ENCODE measurements around the gene EVI5. TPM values are rescaled to one million over a fixed set of nuclear protein-coding genes. Genes with fewer than 3 reads are reported as not detected.
"Not testable (repeated sequence)": the region's sequence is repeated elsewhere in the genome, so short reads cannot be mapped to it uniquely, and the experiment has no call there.

EVI5 gene
- total and polyA plus RNA-seq, 4 experiments from 2014 or later: 0.16 to 1.7 (median 0.57) TPM

DNA sequence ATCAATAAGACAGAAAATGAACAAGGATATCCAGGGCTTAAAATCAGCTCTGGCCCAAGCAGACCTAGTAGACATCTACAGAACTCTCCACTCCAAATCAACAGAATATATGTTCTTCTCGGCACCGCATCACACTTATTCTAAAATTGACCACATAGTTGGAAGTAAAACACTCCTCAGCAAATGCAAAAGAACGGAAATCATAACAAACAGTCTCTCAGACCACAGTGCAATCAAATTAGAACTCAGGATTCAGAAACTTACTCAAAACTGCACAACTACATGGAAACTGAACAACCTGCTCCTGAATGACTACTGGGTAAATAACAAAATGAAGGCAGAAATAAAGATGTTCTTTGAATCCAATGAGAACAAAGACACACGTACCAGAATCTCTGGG, 252.5 kb downstream of the EVI5 start:
- peak overlapping the region in 6 of 8 donors; percentile 9 to 46 (median 32) for H3K4me3 Mint-ChIP-seq
- CTCF ChIA-PET (ENCODE audit: partially characterized antibody): interaction anchor here (1.1 kb wide), 1 partner anchor 47 kb away, joined by 4 read pairs; no protein-coding TSS in a partner anchor
- POLR2A ChIA-PET (ENCODE audit: partially characterized antibody): interaction anchor here (1.1 to 2.6 kb wide), 3 partner anchors 10 to 56 kb away, joined by 3 to 9 read pairs (median 5); partner anchors contain the start of gene GFI1

GRCh38 chr1:92531939-92532338, 253.0 kb downstream of the EVI5 start:
- H3K27me3 ChIP-seq (ENCODE audit: insufficient read depth, low read length); H3K27ac ChIP-seq (ENCODE audit: low read depth, low read length); CTCF ChIA-PET (ENCODE audit: partially characterized antibody); H3K4me3 ChIP-seq (ENCODE audit: low read length in 2 of 2); DNase-seq; intact Hi-C loops (cut with micrococcal nuclease); H3K9me3 ChIP-seq (ENCODE audit: control insufficient read depth in 1 of 2, low read length in 2 of 2); H3K27me3 Mint-ChIP-seq; H3K36me3 Mint-ChIP-seq; H3K36me3 ChIP-seq (ENCODE audit: insufficient read depth, low read length); H3K9me3 Mint-ChIP-seq: not testable (repeated sequence)
- H3K27ac Mint-ChIP-seq: peak overlapping the region in 5 of 7 donors; percentile 36 to 61 (median 47)
- H3K4me1 ChIP-seq (ENCODE audit: insufficient read depth, low read length): peaks cover 15% of the 10 kb centered on the region
- peak overlapping the region in 6 of 8 donors; percentile 9 to 46 (median 32) for H3K4me3 Mint-ChIP-seq
- peaks cover 29 to 63% (median 47%) of the 10 kb centered on the region in 4 donors for H3K4me1 Mint-ChIP-seq
- POLR2A ChIA-PET (ENCODE audit: partially characterized antibody): interaction anchor here (1.1 to 2.6 kb wide), 3 partner anchors 10 to 55 kb away, joined by 3 to 9 read pairs (median 5); partner anchors contain the start of gene GFI1

More for the DNA sequence above, 252.5 kb downstream of the EVI5 start:
- H3K4me3 ChIP-seq (ENCODE audit: low read length in 2 of 2); H3K27me3 ChIP-seq (ENCODE audit: insufficient read depth, low read length); H3K9me3 ChIP-seq (ENCODE audit: control insufficient read depth in 1 of 2, low read length in 2 of 2); H3K27me3 Mint-ChIP-seq; intact Hi-C loops (cut with micrococcal nuclease); H3K36me3 ChIP-seq (ENCODE audit: insufficient read depth, low read length); DNase-seq; H3K27ac ChIP-seq (ENCODE audit: low read depth, low read length); H3K9me3 Mint-ChIP-seq; H3K36me3 Mint-ChIP-seq: not testable (repeated sequence)
- H3K4me1 Mint-ChIP-seq: peaks cover 31 to 68% (median 49%) of the 10 kb centered on the region in 4 donors
- peak overlapping the region in 6 of 7 donors; percentile 5 to 83 (median 42) for H3K27ac Mint-ChIP-seq
- peaks cover 19% of the 10 kb centered on the region for H3K4me1 ChIP-seq (ENCODE audit: insufficient read depth, low read length)

DNA sequence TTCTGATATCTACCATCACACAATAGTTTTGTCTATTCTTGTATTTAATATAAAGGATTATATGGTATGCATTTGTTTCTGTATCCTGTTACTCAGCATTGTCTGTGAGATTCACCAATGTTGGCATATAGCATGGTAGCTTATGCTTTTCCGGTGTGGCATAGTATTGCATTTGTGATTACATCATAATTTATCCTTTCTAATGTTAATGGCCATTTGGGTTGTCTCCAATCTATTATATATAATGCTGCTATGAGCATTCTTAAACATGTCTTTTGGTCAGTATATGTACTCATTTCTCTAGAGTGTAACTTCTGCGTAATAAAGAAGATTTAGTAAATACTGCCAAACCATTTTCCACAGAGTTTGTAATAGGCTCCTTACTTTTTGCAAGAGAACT, 257.2 kb downstream of the EVI5 start:
- Histone ChIP-seq H3K36me3 (ENCODE audit: insufficient read depth, low read length) (no peaks in the 10 kb centered on the region), H3K27me3 (ENCODE audit: insufficient read depth, low read length) (no peaks in the 10 kb centered on the region), H3K27ac (ENCODE audit: low read depth, low read length) (no peak overlapping the region), H3K9me3 (ENCODE audit: control insufficient read depth in 1 of 2, low read length in 2 of 2) (no peaks in the 10 kb centered on the region), H3K4me1 (ENCODE audit: insufficient read depth, low read length) (no peaks in the 10 kb centered on the region), H3K4me3 (ENCODE audit: low read length in 2 of 2) (no peak overlapping the region)
- Mint-ChIP-seq H3K4me1 (peaks cover 8 to 23% (median 17%) of the 10 kb centered on the region in 4 donors), H3K27me3 (no peaks in the 10 kb centered on the region), H3K9me3 (peaks cover 0 to 1% (median 0%) of the 10 kb centered on the region in 8 donors), H3K27ac (no peak overlapping the region), H3K36me3 (no peaks in the 10 kb centered on the region), H3K4me3 (no peak overlapping the region)
- no peak for DNase-seq
- POLR2A ChIA-PET (ENCODE audit: partially characterized antibody): no interaction called here
- intact Hi-C loops (cut with micrococcal nuclease): no loop called here
- CTCF ChIA-PET (ENCODE audit: partially characterized antibody): no interaction called here

DNA sequence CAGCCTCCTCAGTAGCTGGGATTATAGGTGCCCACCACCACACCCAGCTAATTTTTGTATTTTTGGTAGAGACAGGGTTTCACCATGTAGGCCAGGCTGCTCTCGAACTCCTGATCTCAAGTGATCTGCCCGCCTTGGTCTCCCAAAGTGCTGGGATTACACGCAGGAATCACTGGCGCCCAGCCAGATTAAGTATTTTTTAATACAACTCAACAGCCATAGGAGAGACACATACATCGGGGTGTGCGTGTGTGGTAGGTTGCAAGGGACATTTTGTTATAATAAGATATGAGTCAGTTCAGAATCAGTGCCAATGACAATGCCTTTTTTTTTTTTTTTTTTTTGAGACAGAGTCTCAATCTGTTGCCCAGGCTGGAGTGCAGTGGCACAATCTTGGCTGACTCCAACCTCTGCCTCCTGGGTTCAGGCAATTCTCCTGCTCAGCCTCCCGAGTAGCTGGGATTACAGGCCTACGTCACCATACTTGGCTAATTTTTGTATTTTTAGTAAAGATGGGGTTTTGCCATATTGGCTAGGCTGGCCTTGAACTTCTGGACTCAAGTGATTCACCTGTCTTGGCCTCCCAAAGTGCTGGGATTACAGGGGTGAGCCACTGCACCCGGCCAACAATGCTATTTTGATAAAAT, 259.8 kb downstream of the EVI5 start:
- CTCF ChIA-PET (ENCODE audit: partially characterized antibody); H3K4me3 ChIP-seq (ENCODE audit: low read length in 2 of 2); DNase-seq; H3K36me3 ChIP-seq (ENCODE audit: insufficient read depth, low read length); H3K27me3 Mint-ChIP-seq; H3K9me3 Mint-ChIP-seq; H3K4me1 ChIP-seq (ENCODE audit: insufficient read depth, low read length); H3K4me1 Mint-ChIP-seq; H3K27ac ChIP-seq (ENCODE audit: low read depth, low read length); H3K9me3 ChIP-seq (ENCODE audit: control insufficient read depth in 1 of 2, low read length in 2 of 2); intact Hi-C loops (cut with micrococcal nuclease); H3K27ac Mint-ChIP-seq; H3K27me3 ChIP-seq (ENCODE audit: insufficient read depth, low read length); H3K36me3 Mint-ChIP-seq; H3K4me3 Mint-ChIP-seq: not testable (repeated sequence)
- POLR2A ChIA-PET (ENCODE audit: partially characterized antibody): interaction anchor here (1.9 kb wide), 1 partner anchor 39 kb away, joined by 7 read pairs; the partner anchor contains the start of gene GFI1

DNA sequence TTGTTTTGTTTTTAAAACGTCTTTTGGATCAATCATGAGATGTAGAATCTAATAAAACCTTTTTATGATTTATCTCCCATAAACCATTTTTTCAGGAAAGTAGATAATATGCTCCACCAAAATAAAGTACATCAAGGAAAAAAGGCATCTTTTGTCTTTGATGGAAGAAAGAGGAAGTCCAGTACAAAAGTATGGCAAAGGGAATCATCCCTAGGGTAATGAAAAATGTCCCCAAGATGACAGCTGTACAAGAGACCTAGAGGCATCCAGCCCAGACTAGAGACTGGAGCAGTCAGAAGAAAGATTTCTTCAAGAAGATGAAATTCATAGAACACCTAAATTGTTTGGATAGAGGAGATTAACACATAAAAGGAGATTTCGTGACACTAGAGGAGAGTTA, 265.9 kb downstream of the EVI5 start:
- no peaks in the 10 kb centered on the region for H3K9me3 ChIP-seq (ENCODE audit: control insufficient read depth in 1 of 2, low read length in 2 of 2)
- H3K4me3 ChIP-seq (ENCODE audit: low read length in 2 of 2): no peak overlapping the region
- H3K4me1 ChIP-seq (ENCODE audit: insufficient read depth, low read length): no peaks in the 10 kb centered on the region
- H3K36me3 Mint-ChIP-seq: no peaks in the 10 kb centered on the region
- POLR2A ChIA-PET (ENCODE audit: partially characterized antibody): no interaction called here
- no peak overlapping the region for H3K27ac ChIP-seq (ENCODE audit: low read depth, low read length)
- H3K4me3 Mint-ChIP-seq: no peak overlapping the region
- intact Hi-C loops (cut with micrococcal nuclease): no loop called here
- CTCF ChIA-PET (ENCODE audit: partially characterized antibody): interaction anchor here (1.1 kb wide), 1 partner anchor 19 kb away, joined by 4 read pairs; no protein-coding TSS in a partner anchor
- no peaks in the 10 kb centered on the region for H3K27me3 Mint-ChIP-seq
- H3K36me3 ChIP-seq (ENCODE audit: insufficient read depth, low read length): no peaks in the 10 kb centered on the region
- H3K4me1 Mint-ChIP-seq: no peaks in the 10 kb centered on the region
- no peaks in the 10 kb centered on the region for H3K9me3 Mint-ChIP-seq
- H3K27ac Mint-ChIP-seq: no peak overlapping the region
- no peak for DNase-seq
- no peaks in the 10 kb centered on the region for H3K27me3 ChIP-seq (ENCODE audit: insufficient read depth, low read length)

DNA sequence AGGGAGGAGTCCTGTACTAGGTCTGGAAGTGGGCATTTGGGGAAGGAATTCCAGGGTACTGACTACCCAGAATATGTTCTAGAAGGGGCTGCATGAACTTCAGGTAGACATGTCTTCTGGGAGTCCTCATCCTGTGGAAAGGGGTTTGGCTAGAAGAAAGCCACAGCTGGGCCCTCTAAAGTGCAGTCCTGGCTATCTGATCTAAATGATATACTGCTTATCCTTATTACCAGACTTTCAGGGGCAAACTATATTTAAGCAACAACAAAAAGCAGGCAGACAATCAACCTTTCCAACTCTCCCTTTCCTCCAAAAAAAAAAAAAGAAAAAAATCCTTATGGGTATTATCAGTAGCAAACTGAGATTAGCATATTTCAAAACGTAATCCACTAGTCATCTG, 268.3 kb downstream of the EVI5 start:
- H3K9me3 ChIP-seq (ENCODE audit: control insufficient read depth in 1 of 2, low read length in 2 of 2): no peaks in the 10 kb centered on the region
- POLR2A ChIA-PET (ENCODE audit: partially characterized antibody): no interaction called here
- no peaks in the 10 kb centered on the region for H3K27me3 ChIP-seq (ENCODE audit: insufficient read depth, low read length)
- peaks cover 0 to 2% of the 10 kb centered on the region in 2 donors for H3K27me3 Mint-ChIP-seq
- H3K9me3 Mint-ChIP-seq: no peaks in the 10 kb centered on the region
- H3K36me3 Mint-ChIP-seq: no peaks in the 10 kb centered on the region
- no peaks in the 10 kb centered on the region for H3K4me1 Mint-ChIP-seq
- H3K36me3 ChIP-seq (ENCODE audit: insufficient read depth, low read length): no peaks in the 10 kb centered on the region
- DNase-seq: no peak
- no peak overlapping the region for H3K27ac Mint-ChIP-seq
- no peak overlapping the region for H3K4me3 Mint-ChIP-seq
- intact Hi-C loops (cut with micrococcal nuclease): no loop called here
- no peak overlapping the region for H3K4me3 ChIP-seq (ENCODE audit: low read length in 2 of 2)
- H3K27ac ChIP-seq (ENCODE audit: low read depth, low read length): no peak overlapping the region
- H3K4me1 ChIP-seq (ENCODE audit: insufficient read depth, low read length): no peaks in the 10 kb centered on the region
- CTCF ChIA-PET (ENCODE audit: partially characterized antibody): no interaction called here

- intact Hi-C loops (cut with micrococcal nuclease): no loop called here
- Histone ChIP-seq H3K9me3 (ENCODE audit: control insufficient read depth in 1 of 2, low read length in 2 of 2) (no peaks in the 10 kb centered on the region), H3K4me1 (ENCODE audit: insufficient read depth, low read length) (no peaks in the 10 kb centered on the region), H3K36me3 (ENCODE audit: insufficient read depth, low read length) (no peaks in the 10 kb centered on the region), H3K4me3 (ENCODE audit: low read length in 2 of 2) (no peak overlapping the region), H3K27ac (ENCODE audit: low read depth, low read length) (no peak overlapping the region), H3K27me3 (ENCODE audit: insufficient read depth, low read length) (no peaks in the 10 kb centered on the region)
- DNase-seq: no peak
- Mint-ChIP-seq H3K27me3 (peaks cover 0 to 2% of the 10 kb centered on the region in 2 donors), H3K4me3 (peak overlapping the region in 1 of 8 donors; percentile 9), H3K4me1 (no peaks in the 10 kb centered on the region), H3K36me3 (no peaks in the 10 kb centered on the region), H3K9me3 (no peaks in the 10 kb centered on the region), H3K27ac (no peak overlapping the region)
- ChIA-PET CTCF (ENCODE audit: partially characterized antibody) (no interaction called here), POLR2A (ENCODE audit: partially characterized antibody) (no interaction called here)
Observed at GRCh38 chr1:92515796-92516201, 269.1 kb downstream of the EVI5 start.
